ENCODE data around the gene SP5.

Gene SP5

GRCh38 chr2:170737406-170737805 is 22.3 kb downstream of the SP5 start:
- in situ Hi-C loops (cut with MboI; ENCODE audit: low pct_unique_long_range_greater_than_20kb, low sequenced_read_pairs, unreplicated experiment), result no loop called here
- no peak for DNase-seq (ENCODE audit: low spot score)
- TF ChIP-seq CTCF (IDR thresholded peaks at IDR 0.05; ENCODE audit: extremely low read depth, insufficient read depth, missing control alignments), result no peak

- in situ Hi-C loops (cut with MboI; ENCODE audit: low pct_unique_long_range_greater_than_20kb, low sequenced_read_pairs, unreplicated experiment), result no loop called here
- TF ChIP-seq CTCF (IDR thresholded peaks at IDR 0.05; ENCODE audit: extremely low read depth, insufficient read depth, missing control alignments), result no peak
- no peak for DNase-seq (ENCODE audit: low spot score)
These were observed 22.7 kb downstream of the SP5 start for GRCh38 chr2:170737821-170738220.

DNA sequence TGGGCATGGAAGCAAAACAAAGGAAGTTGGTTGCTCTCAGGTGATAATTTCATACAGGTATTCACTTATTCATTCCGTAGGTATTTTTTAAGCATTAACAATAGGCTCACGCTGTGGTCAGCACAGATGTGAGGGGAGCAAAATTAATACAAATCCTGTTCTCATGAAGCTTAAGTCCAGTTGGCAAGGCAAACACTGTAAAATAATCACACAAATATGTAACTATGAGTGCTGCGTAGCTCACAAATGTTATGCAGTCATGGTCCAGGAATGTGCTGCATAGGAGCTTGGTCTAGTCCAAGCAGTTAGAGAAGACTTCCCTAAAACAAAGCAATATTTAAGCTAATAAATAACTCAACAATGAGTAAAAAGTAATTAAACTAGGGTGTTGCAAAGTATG is 23.9 kb downstream of the SP5 start:
- TF ChIP-seq CTCF (IDR thresholded peaks at IDR 0.05; ENCODE audit: extremely low read depth, insufficient read depth, missing control alignments), result no peak
- DNase-seq (ENCODE audit: low spot score), result no peak
- in situ Hi-C loops (cut with MboI; ENCODE audit: low pct_unique_long_range_greater_than_20kb, low sequenced_read_pairs, unreplicated experiment), result no loop called here

GRCh38 chr2:170739507-170740046 is 24.4 kb downstream of the SP5 start:
- DNase-seq (ENCODE audit: low spot score), result no peak
- in situ Hi-C loops (cut with MboI; ENCODE audit: low pct_unique_long_range_greater_than_20kb, low sequenced_read_pairs, unreplicated experiment), result no loop called here
- TF ChIP-seq CTCF (IDR thresholded peaks at IDR 0.05; ENCODE audit: extremely low read depth, insufficient read depth, missing control alignments), result no peak

GRCh38 chr2:170740660-170741059 is 25.5 kb downstream of the SP5 start:
- no peak for TF ChIP-seq CTCF (IDR thresholded peaks at IDR 0.05; ENCODE audit: extremely low read depth, insufficient read depth, missing control alignments)
- in situ Hi-C loops (cut with MboI; ENCODE audit: low pct_unique_long_range_greater_than_20kb, low sequenced_read_pairs, unreplicated experiment), result no loop called here
- DNase-seq (ENCODE audit: low spot score), result no peak

DNA sequence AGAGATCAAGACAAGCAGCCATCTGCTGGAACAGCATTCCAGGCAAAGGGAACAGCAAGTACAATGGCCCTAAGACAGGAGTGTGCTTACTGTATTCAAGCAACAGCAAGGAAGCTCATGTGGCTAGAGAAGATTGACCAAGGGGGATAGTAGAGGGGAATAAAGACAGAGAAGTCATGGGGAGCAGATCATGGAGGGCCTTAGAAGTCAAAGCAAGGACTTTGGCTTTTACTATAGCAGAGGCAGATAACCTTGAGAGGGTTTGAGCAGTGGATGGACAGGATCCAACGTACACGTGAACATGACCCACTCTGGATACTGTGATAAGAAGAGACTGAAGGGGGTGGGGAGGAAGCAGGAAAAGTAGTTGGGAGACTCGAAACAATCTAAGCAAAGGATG is 26.9 kb downstream of the SP5 start:
- no peak for TF ChIP-seq CTCF (IDR thresholded peaks at IDR 0.05; ENCODE audit: extremely low read depth, insufficient read depth, missing control alignments)
- in situ Hi-C loops (cut with MboI; ENCODE audit: low pct_unique_long_range_greater_than_20kb, low sequenced_read_pairs, unreplicated experiment), result no loop called here
- no peak for DNase-seq (ENCODE audit: low spot score)
